ENCODE results near the gene LIME1. TPM values are rescaled to one million over a fixed set of nuclear protein-coding genes. Genes with fewer than 3 reads are reported as not detected.

LIME1 gene
- total RNA-seq, 3 donors from 2014 or later, result 7.1 to 10.4 (median 9.3) TPM

DNA sequence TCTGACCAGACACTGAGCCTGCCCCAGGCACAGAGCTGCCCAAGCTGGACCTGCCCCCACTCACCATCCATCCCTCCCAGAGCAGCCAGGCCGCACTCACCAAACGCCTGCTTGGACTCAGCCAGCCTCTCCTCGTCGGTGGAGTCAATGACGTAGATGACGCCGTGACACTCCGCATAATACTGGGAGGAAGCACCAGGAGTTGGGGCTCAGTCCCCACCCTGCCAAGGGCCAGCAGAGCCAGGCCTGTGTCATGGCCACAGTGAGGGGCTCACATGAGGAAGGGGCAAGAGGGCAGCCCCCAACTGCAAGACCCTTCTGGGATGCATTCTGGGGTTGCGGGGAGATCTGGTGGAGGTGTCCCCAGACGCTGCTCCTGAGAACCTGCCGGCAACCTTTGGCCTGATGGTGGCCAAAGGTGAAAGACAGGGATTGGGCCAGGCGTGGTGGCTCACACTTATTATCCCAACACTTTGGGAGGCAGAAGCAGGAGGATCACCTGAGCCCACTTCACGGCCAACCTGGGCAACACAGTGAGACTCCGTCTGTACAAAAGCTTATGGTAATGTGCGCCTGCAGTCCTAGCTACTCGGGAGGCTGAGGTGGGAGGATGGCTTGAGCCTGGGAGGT lies 34.3 kb upstream of the LIME1 start:
- no peak for ATAC-seq
- DNase-seq, result no peak
- Mint-ChIP-seq H3K9me3 (no peaks in the 10 kb centered on the region), H3K4me3 (no peak overlapping the region), H3K27me3 (ENCODE audit: low read depth) (no peaks in the 10 kb centered on the region), H3K4me1 (ENCODE audit: low read depth) (peaks cover 34% of the 10 kb centered on the region), H3K36me3 (ENCODE audit: insufficient read depth) (peaks cover 11% of the 10 kb centered on the region)

DNA sequence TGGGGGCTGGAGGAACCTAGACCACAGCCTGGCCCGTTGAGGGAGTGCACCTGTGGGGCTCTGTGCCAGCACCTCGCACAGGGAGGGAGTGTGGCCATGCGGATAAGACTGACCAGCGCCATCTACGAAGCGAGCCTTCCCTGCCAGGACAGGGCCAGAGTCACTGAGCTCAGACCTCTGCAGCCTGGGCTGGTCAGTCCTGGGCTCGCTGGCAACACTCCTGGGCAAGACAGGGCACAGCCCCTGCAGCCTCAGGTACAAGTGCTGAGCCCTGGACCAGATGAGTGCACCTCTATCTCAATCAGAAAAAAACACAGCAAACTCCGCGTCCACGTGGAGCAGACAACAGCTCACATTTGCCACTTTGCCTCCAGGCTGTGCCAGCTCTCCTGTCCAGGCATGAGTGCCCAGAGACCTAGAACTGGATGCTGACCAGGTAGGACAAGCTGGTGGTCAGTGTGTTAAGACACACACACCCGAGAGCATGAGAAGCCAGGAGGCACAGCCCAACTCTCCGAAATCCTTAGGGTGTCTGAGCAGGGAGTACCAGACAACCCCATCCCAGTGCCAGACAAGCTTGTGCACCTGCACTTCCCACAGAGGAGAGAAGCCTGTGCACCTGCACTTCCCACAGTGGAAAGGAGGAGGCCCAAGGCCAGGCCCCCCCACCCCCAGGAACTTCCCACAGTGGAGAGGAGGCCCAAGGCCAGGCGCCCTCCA lies 33.6 kb upstream of the LIME1 start:
- peaks cover 28% of the 10 kb centered on the region for H3K4me1 Mint-ChIP-seq (ENCODE audit: low read depth)
- no peak overlapping the region for H3K4me3 Mint-ChIP-seq
- no peak for DNase-seq
- ATAC-seq, result no peak
- peaks cover 11% of the 10 kb centered on the region for H3K36me3 Mint-ChIP-seq (ENCODE audit: insufficient read depth)
- H3K27me3 Mint-ChIP-seq (ENCODE audit: low read depth), result no peaks in the 10 kb centered on the region
- H3K9me3 Mint-ChIP-seq, result no peaks in the 10 kb centered on the region

DNA sequence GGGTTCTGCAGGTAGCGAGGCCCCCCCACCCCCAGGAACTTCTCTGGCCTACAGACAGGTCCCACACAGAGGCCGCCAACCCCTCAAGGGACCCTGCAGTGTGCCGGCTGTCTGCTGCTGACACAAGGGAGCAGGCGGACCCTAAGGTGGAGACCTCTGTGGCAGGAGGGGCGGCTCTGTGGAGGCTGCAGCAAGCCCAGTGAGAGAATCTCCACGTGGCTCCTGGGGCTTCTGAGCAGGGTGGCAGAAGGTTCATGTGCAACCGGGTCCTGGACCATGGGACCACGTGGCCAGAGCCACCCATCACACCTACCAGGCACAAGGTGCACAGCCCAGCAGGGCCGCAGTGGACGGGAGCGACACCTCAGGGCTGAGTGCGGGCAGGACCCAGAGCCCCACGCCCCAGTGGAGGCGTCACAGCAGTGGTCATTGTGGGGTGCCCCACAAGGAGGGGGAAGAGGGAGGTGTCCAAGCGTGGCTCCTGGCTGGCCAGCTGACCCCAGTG lies 32.9 kb upstream of the LIME1 start:
- DNase-seq (no peak), ATAC-seq (no peak)
- Mint-ChIP-seq H3K4me3 (no peak overlapping the region), H3K36me3 (ENCODE audit: insufficient read depth) (peaks cover 12% of the 10 kb centered on the region), H3K27me3 (ENCODE audit: low read depth) (no peaks in the 10 kb centered on the region), H3K4me1 (ENCODE audit: low read depth) (peaks cover 29% of the 10 kb centered on the region), H3K9me3 (no peaks in the 10 kb centered on the region)

DNA sequence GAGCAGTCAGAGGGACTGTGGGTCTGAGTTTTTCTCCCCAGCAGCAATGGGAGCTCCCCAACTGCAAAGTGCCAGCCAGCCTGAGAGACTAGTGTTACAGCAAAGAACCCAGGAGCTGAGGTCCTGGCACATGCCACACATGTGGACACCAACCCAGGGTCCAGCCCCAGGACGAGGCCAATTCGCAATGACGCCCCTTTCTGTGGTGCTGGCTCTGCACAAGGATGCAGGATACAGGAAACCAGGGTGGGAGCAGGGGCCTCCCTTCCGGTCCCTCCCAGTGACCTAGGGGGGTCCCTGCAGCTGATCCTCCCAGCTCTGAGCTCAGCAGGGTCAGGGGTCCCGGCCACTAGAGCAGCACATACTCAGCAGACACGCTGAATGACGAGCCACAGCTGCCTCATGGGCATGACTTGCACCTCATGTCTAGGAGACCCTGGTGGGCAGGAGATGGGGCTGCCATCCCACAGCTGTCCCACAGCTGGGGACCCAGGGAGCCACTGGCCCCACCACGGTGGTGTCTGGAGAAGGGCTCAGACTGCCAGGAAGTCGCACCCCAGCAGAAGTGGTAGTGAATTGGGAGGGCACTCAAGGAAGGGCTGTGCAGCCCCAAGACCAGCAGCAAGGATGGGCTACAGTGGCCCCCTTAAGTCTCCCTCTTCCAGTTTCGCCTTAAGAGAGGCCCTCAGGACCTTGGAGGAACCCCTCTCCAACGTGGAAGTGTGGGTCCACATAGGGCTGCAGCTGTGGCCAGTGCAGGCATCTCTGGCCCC lies 32.3 kb upstream of the LIME1 start:
- Mint-ChIP-seq H3K4me3 (no peak overlapping the region), H3K9me3 (no peaks in the 10 kb centered on the region), H3K27me3 (ENCODE audit: low read depth) (no peaks in the 10 kb centered on the region), H3K4me1 (ENCODE audit: low read depth) (peaks cover 33% of the 10 kb centered on the region), H3K36me3 (ENCODE audit: insufficient read depth) (peaks cover 16% of the 10 kb centered on the region)
- DNase-seq (no peak), ATAC-seq (no peak)

DNA sequence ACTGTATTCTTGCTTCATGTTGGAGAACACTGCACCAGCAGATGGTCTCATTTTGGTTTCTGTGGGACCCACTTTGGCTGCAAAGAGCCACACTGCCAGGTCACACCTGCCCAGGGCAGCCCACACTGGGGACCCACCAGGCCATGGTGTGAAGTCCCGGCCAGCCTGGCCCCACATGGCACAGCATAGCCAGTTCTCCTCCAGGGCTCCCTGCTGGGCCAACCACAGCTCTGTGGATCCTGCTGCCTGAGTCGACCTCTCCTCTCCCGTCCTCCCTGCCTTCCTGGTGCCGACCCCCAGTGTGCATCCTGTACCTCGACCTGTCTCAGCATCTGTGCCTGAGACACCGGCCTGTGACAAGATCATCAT lies 31.7 kb upstream of the LIME1 start:
- DNase-seq, result no peak
- ATAC-seq, result no peak
- Mint-ChIP-seq H3K27me3 (ENCODE audit: low read depth) (no peaks in the 10 kb centered on the region), H3K9me3 (no peaks in the 10 kb centered on the region), H3K4me3 (peak overlapping the region; percentile 38), H3K4me1 (ENCODE audit: low read depth) (peaks cover 35% of the 10 kb centered on the region), H3K36me3 (ENCODE audit: insufficient read depth) (peaks cover 16% of the 10 kb centered on the region)

DNA sequence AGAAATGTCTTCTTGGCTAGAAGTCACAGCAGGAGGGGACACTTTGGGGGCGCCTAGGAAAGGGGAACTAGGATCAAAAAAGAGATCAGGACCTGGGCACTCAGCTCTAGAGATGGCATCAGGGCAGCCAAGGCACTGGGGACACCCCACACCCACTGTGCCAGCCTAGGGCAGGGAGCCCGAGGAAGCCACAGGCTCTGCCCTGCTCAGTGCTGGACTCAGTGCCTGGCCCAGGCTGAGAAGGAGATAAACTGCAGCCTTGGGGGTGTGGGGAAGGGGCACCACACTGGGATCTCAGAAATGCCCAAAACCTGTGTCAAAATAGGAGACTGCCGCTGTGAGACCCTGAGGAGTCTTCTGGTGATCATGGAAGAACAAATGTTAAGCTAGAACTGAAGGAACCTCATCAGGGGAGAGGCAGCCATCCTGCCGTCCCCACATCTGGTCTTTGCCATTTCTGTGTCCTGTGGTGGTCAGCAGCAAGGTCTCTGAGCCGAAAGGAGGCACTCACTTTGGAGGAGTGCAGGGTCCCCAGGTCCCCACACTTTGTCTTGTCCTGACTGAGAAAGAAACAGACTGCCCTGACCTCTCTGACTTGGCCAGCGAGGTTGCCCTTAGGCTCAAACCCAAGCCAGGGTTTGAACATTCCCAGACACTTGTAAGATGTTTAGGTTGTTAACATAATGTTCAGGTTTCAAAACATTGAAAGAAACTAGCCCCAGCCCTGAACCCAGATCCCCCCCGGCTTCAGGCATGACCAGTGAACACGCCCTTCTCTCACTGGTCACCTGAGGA lies 31.0 kb upstream of the LIME1 start:
- Mint-ChIP-seq H3K27me3 (ENCODE audit: low read depth) (no peaks in the 10 kb centered on the region), H3K36me3 (ENCODE audit: insufficient read depth) (peaks cover 18% of the 10 kb centered on the region), H3K9me3 (no peaks in the 10 kb centered on the region), H3K4me1 (ENCODE audit: low read depth) (peaks cover 36% of the 10 kb centered on the region), H3K4me3 (peak overlapping the region; percentile 38)
- ATAC-seq (no peak), DNase-seq (no peak)

DNA sequence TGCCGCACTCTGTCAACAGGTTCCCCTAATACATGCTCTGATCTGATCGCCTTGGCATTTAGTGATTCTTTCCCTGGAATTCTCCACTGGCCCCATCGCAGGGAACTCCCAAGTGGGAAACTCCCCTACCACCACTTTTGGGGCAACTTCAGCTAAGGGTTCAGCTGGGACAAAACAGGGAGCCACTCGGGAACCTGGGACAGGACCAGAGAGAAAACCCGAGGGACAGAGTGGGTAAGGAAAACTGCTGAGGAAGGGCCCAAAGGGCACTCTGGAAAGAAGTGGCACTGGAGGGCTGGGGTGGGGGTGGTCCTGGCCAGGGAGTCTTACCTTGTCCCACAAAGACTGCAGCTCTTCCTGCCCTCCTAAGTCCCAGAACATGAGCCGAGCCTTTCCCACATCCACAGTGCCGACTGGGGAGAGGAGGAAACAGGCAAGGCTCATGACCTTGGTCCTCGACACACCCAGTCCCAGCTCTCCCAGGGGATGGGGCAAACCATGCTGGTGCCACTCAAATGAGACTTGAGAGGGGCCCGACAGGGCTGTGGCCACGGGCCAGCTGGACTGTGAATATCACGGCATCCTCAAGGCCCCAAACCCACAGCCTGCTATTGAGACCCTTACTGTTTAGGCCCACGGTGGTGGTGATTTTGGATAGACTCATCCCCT lies 30.3 kb upstream of the LIME1 start:
- Mint-ChIP-seq H3K4me1 (ENCODE audit: low read depth) (peaks cover 41% of the 10 kb centered on the region), H3K27me3 (ENCODE audit: low read depth) (no peaks in the 10 kb centered on the region), H3K4me3 (peak overlapping the region; percentile 92), H3K9me3 (no peaks in the 10 kb centered on the region), H3K36me3 (ENCODE audit: insufficient read depth) (peaks cover 26% of the 10 kb centered on the region)
- ATAC-seq, result no peak
- no peak for DNase-seq

DNA sequence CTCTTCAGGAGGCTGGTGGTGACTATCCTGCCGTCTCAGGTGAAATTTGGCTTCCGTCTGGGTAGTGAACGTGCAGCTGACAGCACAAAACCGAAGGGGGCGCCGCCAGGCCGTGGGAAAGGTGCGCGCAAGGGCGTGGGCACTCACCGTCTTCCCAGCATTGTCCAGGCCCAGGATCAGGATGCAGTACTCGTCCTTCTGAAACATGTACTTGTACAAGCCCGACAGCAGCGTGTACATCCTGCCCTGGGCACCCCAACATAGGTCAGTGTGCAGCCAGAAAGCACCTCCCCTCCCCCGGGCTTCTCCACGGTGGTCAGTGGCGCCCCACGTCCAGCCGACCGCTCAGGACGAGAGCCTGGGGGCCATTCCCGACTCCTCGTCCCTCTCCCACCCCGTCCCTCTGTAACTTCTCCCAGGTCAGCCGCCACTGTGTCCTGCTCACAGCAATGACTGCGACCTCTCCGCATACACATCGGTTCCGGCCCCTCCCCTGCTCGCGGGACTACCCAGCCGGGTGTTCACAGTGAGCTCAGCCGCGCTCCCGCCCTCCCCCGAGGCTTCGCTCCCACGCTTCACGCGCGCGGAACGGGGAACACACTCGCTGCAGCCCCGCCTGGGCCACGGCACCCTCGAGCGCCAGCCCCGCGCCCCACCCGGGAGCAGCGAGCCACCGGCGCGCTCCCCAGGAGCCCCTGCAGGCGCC lies 29.5 kb upstream of the LIME1 start:
- ATAC-seq (peak; percentile 70 to 74), DNase-seq (peak; percentile 67)
- Mint-ChIP-seq H3K9me3 (no peaks in the 10 kb centered on the region), H3K4me3 (peak overlapping the region; percentile 92), H3K4me1 (ENCODE audit: low read depth) (peaks cover 43% of the 10 kb centered on the region), H3K27me3 (ENCODE audit: low read depth) (no peaks in the 10 kb centered on the region), H3K36me3 (ENCODE audit: insufficient read depth) (peaks cover 28% of the 10 kb centered on the region)

DNA sequence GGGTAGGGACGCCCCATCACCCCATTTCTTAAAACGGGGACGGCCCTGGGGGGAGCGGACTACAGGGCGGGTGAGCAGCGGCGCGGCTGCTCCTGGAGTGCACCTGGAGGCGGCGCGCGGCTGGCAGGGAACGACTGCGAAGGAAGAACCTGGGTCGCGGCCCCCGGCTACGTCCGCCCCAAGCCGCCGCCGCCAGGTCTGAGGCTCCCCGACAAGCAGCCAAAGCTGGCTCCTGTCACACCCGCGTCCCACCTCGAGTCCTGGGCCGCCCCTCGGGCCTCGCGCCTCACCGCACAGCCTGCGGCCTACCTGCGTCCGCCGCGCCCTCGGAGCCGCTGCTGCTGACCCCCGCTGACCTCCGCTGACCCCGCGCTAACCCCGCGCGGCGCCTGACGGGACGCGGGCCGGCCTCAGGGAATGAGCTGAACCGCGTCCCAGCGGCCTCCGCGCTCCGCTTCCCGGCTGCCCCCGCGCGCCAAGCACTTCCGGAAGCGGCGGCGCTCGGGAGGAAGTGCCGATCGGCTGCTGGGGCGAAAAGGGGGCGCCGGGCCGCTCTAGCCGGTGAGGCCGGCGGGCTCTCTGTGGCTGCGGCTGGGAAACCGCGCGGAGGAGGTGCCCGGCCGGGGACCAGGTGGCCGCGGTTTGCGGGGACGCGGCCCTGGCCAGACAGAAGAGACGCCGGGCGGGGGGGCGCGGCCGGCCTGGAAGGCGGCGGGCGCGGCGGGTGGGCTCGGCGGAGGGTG lies 28.7 kb upstream of the LIME1 start, which contains the start of the genes ARFRP1 and ZGPAT:
ARFRP1 (minus strand) TSS at position 419 of the 743 bp plus-strand sequence. CDS start 885 bp downstream, outside the sequence.
ZGPAT (plus strand) TSS at position 482 of the 743 bp plus-strand sequence. CDS start 542 bp downstream, outside the sequence.
- ATAC-seq, result peak; percentile 87 to 89
- H3K4me1 Mint-ChIP-seq (ENCODE audit: low read depth), result peaks cover 49% of the 10 kb centered on the region
- no peaks in the 10 kb centered on the region for H3K9me3 Mint-ChIP-seq
- H3K27me3 Mint-ChIP-seq (ENCODE audit: low read depth), result no peaks in the 10 kb centered on the region
- H3K36me3 Mint-ChIP-seq (ENCODE audit: insufficient read depth), result peaks cover 33% of the 10 kb centered on the region
- H3K4me3 Mint-ChIP-seq, result peak within 1 kb of the TSS; percentile 92
- peak; percentile 85 for DNase-seq

DNA sequence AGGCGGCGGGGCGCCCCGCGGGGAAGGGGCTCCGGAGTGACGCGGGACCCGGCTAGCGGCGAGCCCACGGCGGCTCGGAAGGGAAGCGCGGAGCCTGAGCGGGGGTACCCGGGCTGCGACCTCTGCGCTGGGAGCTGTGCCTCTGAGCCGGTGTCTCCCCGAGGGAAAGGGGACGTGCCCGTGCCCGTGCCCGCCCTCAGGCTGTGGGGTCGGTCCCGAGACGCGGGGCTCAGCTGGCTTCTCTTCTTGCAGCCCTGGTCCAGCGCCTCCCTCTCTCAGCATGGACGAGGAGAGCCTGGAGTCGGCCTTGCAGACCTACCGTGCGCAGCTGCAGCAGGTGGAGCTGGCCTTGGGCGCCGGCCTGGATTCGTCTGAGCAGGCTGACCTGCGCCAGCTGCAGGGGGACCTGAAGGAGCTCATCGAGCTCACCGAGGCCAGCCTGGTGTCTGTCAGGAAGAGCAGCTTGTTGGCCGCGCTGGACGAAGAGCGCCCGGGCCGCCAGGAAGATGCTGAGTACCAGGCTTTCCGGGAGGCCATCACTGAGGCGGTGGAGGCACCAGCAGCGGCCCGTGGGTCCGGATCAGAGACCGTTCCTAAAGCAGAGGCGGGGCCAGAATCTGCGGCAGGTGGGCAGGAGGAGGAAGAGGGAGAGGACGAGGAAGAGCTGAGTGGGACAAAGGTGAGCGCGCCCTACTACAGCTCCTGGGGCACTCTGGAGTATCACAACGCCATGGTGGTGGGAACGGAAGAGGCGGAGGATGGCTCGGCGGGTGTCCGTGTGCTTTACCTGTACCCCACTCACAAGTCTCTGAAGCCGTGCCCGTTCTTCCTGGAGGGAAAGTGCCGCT lies 27.9 kb upstream of the LIME1 start:
- DNase-seq (no peak), ATAC-seq (peak; percentile 10 to 18)
- Mint-ChIP-seq H3K27me3 (ENCODE audit: low read depth) (no peaks in the 10 kb centered on the region), H3K9me3 (no peaks in the 10 kb centered on the region), H3K4me3 (peak overlapping the region; percentile 85), H3K4me1 (ENCODE audit: low read depth) (peaks cover 49% of the 10 kb centered on the region), H3K36me3 (ENCODE audit: insufficient read depth) (peaks cover 31% of the 10 kb centered on the region)

DNA sequence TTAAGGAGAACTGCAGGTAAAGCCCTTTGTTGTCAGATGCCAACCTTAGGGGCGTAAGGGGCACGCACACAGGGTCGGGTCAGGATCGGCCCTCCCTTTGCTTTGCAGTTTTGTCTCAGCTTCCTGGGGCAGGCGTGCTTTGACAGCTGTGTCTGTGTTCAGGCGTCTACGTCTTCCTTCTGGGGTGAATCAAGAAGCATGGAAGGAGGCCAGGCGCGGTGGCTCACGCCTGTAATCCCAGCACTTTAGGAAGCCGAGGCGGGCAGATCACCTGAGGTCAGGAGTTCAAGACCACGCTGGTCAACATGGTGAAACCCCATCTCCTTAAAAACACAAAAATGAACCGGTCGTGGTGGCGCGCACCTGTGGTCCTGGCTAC lies 27.3 kb upstream of the LIME1 start:
- Mint-ChIP-seq H3K27me3 (ENCODE audit: low read depth) (no peaks in the 10 kb centered on the region), H3K9me3 (no peaks in the 10 kb centered on the region), H3K4me3 (peak overlapping the region; percentile 85), H3K4me1 (ENCODE audit: low read depth) (peaks cover 52% of the 10 kb centered on the region), H3K36me3 (ENCODE audit: insufficient read depth) (peaks cover 34% of the 10 kb centered on the region)
- ATAC-seq, result no peak
- no peak for DNase-seq
